Measurements from ENCODE around the gene PRKAR2B.
A peak's percentile ranks its signal among the peaks of the same experiment; 100 is the strongest.
"Not testable (repeated sequence)": the region's sequence is repeated elsewhere in the genome, so short reads cannot be mapped to it uniquely, and the experiment has no call there.

PRKAR2B gene

GRCh38 chr7:107029061-107029763 lies 15.3 kb upstream of the PRKAR2B start:
- DNase-seq, result no peak

- DNase-seq, result no peak
These were observed 14.7 kb upstream of the PRKAR2B start for GRCh38 chr7:107029764-107030286.

- DNase-seq, result no peak
These were observed 12.5 kb upstream of the PRKAR2B start for GRCh38 chr7:107032050-107032449.

- DNase-seq, result no peak
These were observed 11.6 kb upstream of the PRKAR2B start for GRCh38 chr7:107032720-107033438.

GRCh38 chr7:107034553-107034952 lies 10.0 kb upstream of the PRKAR2B start:
- DNase-seq, result no peak

- peak; percentile 39 for DNase-seq
These were observed 9.1 kb upstream of the PRKAR2B start for GRCh38 chr7:107035446-107035845.

GRCh38 chr7:107036535-107036934 lies 8.0 kb upstream of the PRKAR2B start:
- no peak for DNase-seq

- DNase-seq, result no peak
These were observed 6.5 kb upstream of the PRKAR2B start for GRCh38 chr7:107037717-107038603.

- DNase-seq, result no peak
These were observed 5.2 kb upstream of the PRKAR2B start for GRCh38 chr7:107039199-107039900.

- DNase-seq, result no peak
These were observed 3.4 kb upstream of the PRKAR2B start for GRCh38 chr7:107041097-107041496.

- DNase-seq, result not testable (repeated sequence)
These were observed 2.7 kb upstream of the PRKAR2B start for GRCh38 chr7:107041764-107042163.

GRCh38 chr7:107042326-107042910 lies 2.1 kb upstream of the PRKAR2B start:
- not testable (repeated sequence) for DNase-seq

GRCh38 chr7:107043491-107043890 lies 1.0 kb upstream of the PRKAR2B start:
- no peak for DNase-seq

- DNase-seq, result no peak
These were observed 571 bp upstream of the PRKAR2B start for GRCh38 chr7:107043921-107044346.

- no peak for DNase-seq
These were observed 873 bp downstream of the PRKAR2B start for GRCh38 chr7:107045195-107045960.

GRCh38 chr7:107045980-107046379 lies 1.5 kb downstream of the PRKAR2B start:
- DNase-seq, result no peak

- DNase-seq, result no peak
These were observed 2.2 kb downstream of the PRKAR2B start for GRCh38 chr7:107046491-107047259.

- DNase-seq, result no peak
These were observed 3.6 kb downstream of the PRKAR2B start for GRCh38 chr7:107047902-107048782.

GRCh38 chr7:107048783-107049418 lies 4.4 kb downstream of the PRKAR2B start:
- DNase-seq, result no peak

Data from amniotic stem cell (primary cell).